SU-DHL-6 (cell line): ENCODE measurements around the gene KIRREL2.

Experiments
- CTCF ChIP-seq: fragments of 200-600 bp; sonication (generic); IDR thresholded peaks from one replicate; pipeline ENCODE4 v1.5.1; 2017; ENCODE audit warnings: antibody characterized with exemption, mild to moderate bottlenecking, low read length, moderate library complexity; ENCODE audit not compliant: insufficient read depth, poor library complexity, severe bottlenecking
- EZH2phosphoT487 ChIP-seq: fragments of 200-600 bp; sonication (generic), shearing (Covaris generic); conservative IDR thresholded peaks from 2 replicates; pipeline ENCODE4 v1.6.1; 2018; ENCODE audit warnings: mild to moderate bottlenecking, antibody characterized with exemption, low read length, moderate library complexity, mixed read lengths

GRCh38 chr19:35896643-35897040 is 39.9 kb downstream of the KIRREL2 start:
- TF ChIP-seq CTCF (no peak), EZH2phosphoT487 (no peak)
